IMR-90 (cell line): ENCODE measurements around the gene PTH1R. TPM values are rescaled to one million over a fixed set of nuclear protein-coding genes. Genes with fewer than 3 reads are reported as not detected.

ENCODE experiments used
- ATAC-seq: fragments of 200-7000 bp; cut with Tn5 transposase; 2 replicates; pipeline ENCODE4 v1.9.1; 2020; ENCODE audit warnings: low read depth, mild to moderate bottlenecking, moderate library complexity
- BruUV-seq: library from RNA; stranded (reverse); fragments of 400-500 nt; replicated peaks from 2 replicates; lab custom pipeline; 2021; lab: Mats Ljungman, UMichigan
- CTCF ChIA-PET: fragments of 300-600 bp; formaldehyde crosslinking; extraction: SDS; loops from one replicate; lab custom pipeline; 2021; ENCODE audit warnings: antibody characterized with exemption; lab: Yijun Ruan, JAX
- POLR2A ChIA-PET: fragments of 300-600 bp; sonication (Branson Sonifier 250); formaldehyde crosslinking; loops from one replicate; lab custom pipeline; 2022; ENCODE audit warnings: antibody characterized with exemption; ENCODE audit not compliant: unreplicated experiment; lab: Charles Lee
- DNase-seq: peaks from one replicate; pipeline ENCODE4 v3.0.0; 2013
- H2AFZ ChIP-seq: replicated peaks from 2 replicates; pipeline ENCODE3; 2013; ENCODE audit warnings: low read length, mild to moderate bottlenecking; ENCODE audit not compliant: poor library complexity
- H2AK5ac ChIP-seq: 2 replicates; pipeline ENCODE4 v1.6.1; 2013; ENCODE audit warnings: low read depth, low read length, inconsistent platforms
- H2AK9ac ChIP-seq: replicated peaks from 2 replicates; pipeline ENCODE3; 2013; ENCODE audit warnings: mild to moderate bottlenecking, low read depth, low read length, moderate library complexity; ENCODE audit not compliant: poor library complexity
- H2BK120ac ChIP-seq: 2 replicates; pipeline ENCODE4 v1.6.1; 2013; ENCODE audit warnings: low read depth, low read length, inconsistent platforms
- H2BK15ac ChIP-seq: 3 replicates; pipeline ENCODE4 v1.6.1; 2013; ENCODE audit warnings: low read depth, low read length, inconsistent platforms
- H2BK20ac ChIP-seq: 2 replicates; pipeline ENCODE4 v1.6.1; 2013; ENCODE audit warnings: low read depth, mild to moderate bottlenecking, inconsistent platforms, low read length, moderate library complexity
- H2BK5ac ChIP-seq: 2 replicates; pipeline ENCODE4 v1.6.1; 2013; ENCODE audit warnings: mild to moderate bottlenecking, low read depth, low read length, inconsistent platforms; ENCODE audit not compliant: poor library complexity, severe bottlenecking
- H3K14ac ChIP-seq: replicated peaks from 2 replicates; pipeline ENCODE4 v1.6.1; 2013; ENCODE audit warnings: low read depth, low read length, inconsistent platforms
- H3K18ac ChIP-seq: 2 replicates; pipeline ENCODE4 v1.6.1; 2013; ENCODE audit warnings: low read depth, low read length, control low read depth
- H3K23ac ChIP-seq: 2 replicates; pipeline ENCODE4 v1.6.1; 2013; ENCODE audit warnings: low read depth, low read length, inconsistent platforms
- H3K27ac ChIP-seq: 2 replicates; pipeline ENCODE4 v1.5.1; 2013; ENCODE audit warnings: mild to moderate bottlenecking, control low read depth, low read length; ENCODE audit not compliant: insufficient read depth
- H3K27me3 ChIP-seq: 2 replicates; pipeline ENCODE4 v1.6.1; 2013; ENCODE audit warnings: low read length; ENCODE audit not compliant: control insufficient read depth, insufficient read depth
- H3K36me3 ChIP-seq: 2 replicates; pipeline ENCODE4 v1.6.1; 2013; ENCODE audit warnings: low read length, mixed read lengths; ENCODE audit not compliant: control insufficient read depth, insufficient read depth
- H3K4ac ChIP-seq: 2 replicates; pipeline ENCODE4 v1.6.1; 2013; ENCODE audit warnings: low read depth, low read length, inconsistent platforms
- H3K4me1 ChIP-seq: 2 replicates; pipeline ENCODE4 v1.6.1; 2013; ENCODE audit warnings: low read length, mixed read lengths; ENCODE audit not compliant: control insufficient read depth, insufficient read depth
- H3K4me2 ChIP-seq: 2 replicates; pipeline ENCODE4 v1.6.1; 2013; ENCODE audit warnings: low read depth, mild to moderate bottlenecking, control low read depth, low read length, moderate library complexity
- H3K4me3 ChIP-seq: 2 replicates; pipeline ENCODE4 v1.5.1; 2013; ENCODE audit warnings: low read depth, mild to moderate bottlenecking, control low read depth, low read length, moderate library complexity; ENCODE audit not compliant: insufficient read depth
- H3K56ac ChIP-seq: 2 replicates; pipeline ENCODE4 v1.6.1; 2013; ENCODE audit warnings: low read length, inconsistent platforms; ENCODE audit not compliant: insufficient read depth; ENCODE audit errors: extremely low read depth
- H3K79me1 ChIP-seq, 2 experiments: 2 replicates each; pipeline ENCODE4 v1.6.1; 2013; ENCODE audit warnings: low read length in 2 of 2, inconsistent platforms in 1 of 2, low read depth in 1 of 2
- H3K9ac ChIP-seq: 2 replicates; pipeline ENCODE4 v1.6.1; 2013; ENCODE audit warnings: low read depth, low read length, control low read depth
- H3K9me1 ChIP-seq: 2 replicates; pipeline ENCODE4 v1.6.1; 2013; ENCODE audit warnings: low read length, inconsistent platforms; ENCODE audit not compliant: insufficient read depth
- H3K9me3 ChIP-seq: 2 replicates; pipeline ENCODE4 v1.6.1; 2013; ENCODE audit warnings: low read length; ENCODE audit not compliant: control insufficient read depth, insufficient read depth
- H4K20me1 ChIP-seq: 2 replicates; pipeline ENCODE4 v1.6.1; 2013; ENCODE audit warnings: low read length, inconsistent platforms; ENCODE audit not compliant: insufficient read depth
- H4K5ac ChIP-seq: 2 replicates; pipeline ENCODE4 v1.6.1; 2013; ENCODE audit warnings: mild to moderate bottlenecking, low read depth, low read length, control low read depth
- H4K8ac ChIP-seq, 2 experiments: 2 replicates each; pipeline ENCODE4 v1.6.1; 2013; ENCODE audit warnings: low read depth in 2 of 2, low read length in 2 of 2, control low read depth in 1 of 2, inconsistent platforms in 1 of 2
- H4K91ac ChIP-seq: 2 replicates; pipeline ENCODE4 v1.6.1; 2013; ENCODE audit warnings: low read depth, low read length, inconsistent platforms; ENCODE audit not compliant: insufficient read depth
- CEBPB ChIP-seq: IDR thresholded peaks from 2 replicates; pipeline ENCODE4 v1.6.1; 2012; ENCODE audit warnings: low read depth, low read length, improper control_type of control experiment
- CHD1 ChIP-seq: IDR thresholded peaks from 2 replicates; pipeline ENCODE4 v1.6.1; 2012; ENCODE audit warnings: low read depth, low read length, improper control_type of control experiment
- FOS ChIP-seq: fragments of 150-350 bp; IDR thresholded peaks from 2 replicates; pipeline ENCODE4 v1.6.1; 2016; ENCODE audit warnings: low read depth, low read length
- MAZ ChIP-seq: IDR thresholded peaks from 2 replicates; pipeline ENCODE4 v1.6.1; 2012; ENCODE audit warnings: low read depth, mild to moderate bottlenecking, low read length, improper control_type of control experiment, moderate library complexity, borderline replicate concordance
- MXI1 ChIP-seq: IDR thresholded peaks from 2 replicates; pipeline ENCODE4 v1.6.1; 2012; ENCODE audit warnings: low read depth, mild to moderate bottlenecking, low read length, moderate library complexity, borderline replicate concordance
- POLR2A ChIP-seq: IDR thresholded peaks from 2 replicates; pipeline ENCODE4 v1.6.1; 2012; ENCODE audit warnings: mild to moderate bottlenecking, low read depth, low read length
- RFX5 ChIP-seq: IDR thresholded peaks from 2 replicates; pipeline ENCODE4 v1.8.0; 2012; ENCODE audit warnings: low read depth, mild to moderate bottlenecking, low read length, moderate library complexity
- SMC3 ChIP-seq: fragments of 150-350 bp; IDR thresholded peaks from 2 replicates; pipeline ENCODE4 v1.6.1; 2016; ENCODE audit warnings: low read depth, mild to moderate bottlenecking, antibody characterized with exemption, low read length, moderate library complexity
- WGBS, 2 experiments: methylation state at CpG; one replicate each; pipeline versions ENCODE4 v1.1.5 to v1.1.7; 2013; ENCODE audit warnings: missing lambda C conversion rate in 2 of 2; ENCODE audit not compliant: insufficient read length in 1 of 2; ENCODE audit errors: extremely low coverage in 2 of 2; 5-methylcytosine and 5-hydroxymethylcytosine counted together
- dilution Hi-C: fragments of 300-500 bp; cut with HindIII; formaldehyde crosslinking; loops from one replicate; pipeline ENCODE4 v1.14.3; 2018; ENCODE audit warnings: low sequenced_read_pairs; ENCODE audit not compliant: unreplicated experiment
- in situ Hi-C: fragments of 300-500 bp; cut with MboI; formaldehyde crosslinking; loops from 3 replicates; pipeline ENCODE4 v1.14.3; 2019; ENCODE audit warnings: low sequenced_read_pairs, inconsistent platforms, mixed read lengths
- intact Hi-C: fragments of 100-400 bp; cut with micrococcal nuclease; formaldehyde crosslinking; loops from 2 replicates; pipeline ENCODE4 v1.10.0; 2022
- polyA plus RNA-seq, 3 experiments: library from polyadenylated mRNA; depleted of rRNA; stranded (reverse); fragments of >200 nt; gene quantifications; 2 replicates each; pipeline ENCODE4 v1.2.3, GENCODE V29; 2012; ENCODE audit warnings: low replicate concordance in 1 of 3
- total RNA-seq: library from RNA; depleted of rRNA; stranded (reverse); fragments of >200 nt; gene quantifications from 2 replicates; pipeline ENCODE4 v1.2.3, GENCODE V29; 2012
- TF ChIP-seq, protein P1 (sequence below): fragments of 150-350 bp; IDR thresholded peaks from 2 replicates; pipeline ENCODE4 v1.6.1; 2017; ENCODE audit warnings: mild to moderate bottlenecking, antibody characterized with exemption, low read length, low read depth

Gene PTH1R
- total and polyA plus RNA-seq, 2 of the 4 experiments (the other 2 are of a cell fraction): 0.15 to 0.18 TPM

DNA sequence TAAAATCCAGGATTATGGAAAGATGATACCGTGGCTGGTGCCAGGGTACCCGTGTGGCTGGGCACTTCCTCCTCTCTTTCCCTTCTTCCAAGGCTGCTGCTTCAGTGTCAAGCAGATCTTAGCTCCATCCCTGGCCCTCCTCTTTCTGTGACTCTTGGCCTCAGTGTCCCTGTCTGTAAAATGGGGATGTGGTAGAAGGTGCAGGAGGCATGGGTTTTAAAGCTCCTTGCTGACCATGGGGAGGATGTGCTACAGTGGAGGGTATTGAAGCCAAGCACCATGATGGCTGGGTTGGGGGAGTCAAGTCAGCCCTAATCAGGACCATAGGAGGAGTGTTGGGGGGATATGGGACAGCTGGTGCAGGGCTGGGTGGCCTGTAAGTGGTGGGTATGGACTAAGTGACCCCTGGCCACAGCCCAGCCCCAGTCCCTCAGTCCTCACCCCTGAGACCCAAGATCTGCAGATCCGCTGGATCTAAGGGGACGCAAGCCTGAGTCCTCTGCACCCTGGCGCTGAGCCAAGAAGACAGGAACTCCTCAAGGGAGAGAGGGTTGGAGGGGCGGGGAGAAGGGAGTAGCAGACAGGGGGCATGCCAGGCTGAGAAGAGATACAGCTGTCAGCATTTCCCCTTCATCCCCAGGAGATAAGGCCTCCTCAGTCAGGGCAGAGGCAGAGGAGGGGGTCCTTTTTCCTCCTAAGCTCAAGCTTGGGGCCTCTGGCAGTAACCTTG lies 12.0 kb downstream of the PTH1R start (continued):
- TF ChIP-seq, protein P1, sequence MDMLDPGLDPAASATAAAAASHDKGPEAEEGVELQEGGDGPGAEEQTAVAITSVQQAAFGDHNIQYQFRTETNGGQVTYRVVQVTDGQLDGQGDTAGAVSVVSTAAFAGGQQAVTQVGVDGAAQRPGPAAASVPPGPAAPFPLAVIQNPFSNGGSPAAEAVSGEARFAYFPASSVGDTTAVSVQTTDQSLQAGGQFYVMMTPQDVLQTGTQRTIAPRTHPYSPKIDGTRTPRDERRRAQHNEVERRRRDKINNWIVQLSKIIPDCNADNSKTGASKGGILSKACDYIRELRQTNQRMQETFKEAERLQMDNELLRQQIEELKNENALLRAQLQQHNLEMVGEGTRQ: no peak

DNA sequence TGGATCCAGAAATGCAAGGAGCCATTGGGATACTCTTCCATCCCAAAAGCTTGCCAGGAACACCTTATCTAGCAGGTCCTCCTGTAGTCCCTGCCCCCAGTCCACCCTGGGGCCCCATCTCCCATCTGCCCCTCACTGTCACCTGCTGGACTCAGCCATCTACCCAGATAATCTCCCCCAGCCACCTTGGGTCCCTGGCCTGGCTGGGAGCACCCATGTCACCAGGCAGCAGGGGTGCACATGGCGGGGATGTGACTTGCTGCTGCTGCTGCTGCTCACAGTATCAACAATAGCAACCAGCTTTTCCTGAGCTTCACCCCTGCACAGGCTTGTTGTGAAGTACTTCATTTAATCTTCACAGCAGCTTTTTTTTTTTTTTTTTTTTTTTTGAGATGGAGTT lies 12.6 kb downstream of the PTH1R start:
- WGBS, 2 experiments: 100% methylated on average over 1 of the region's 1 CpG; no CpG with 5 or more reads in 1 of the 2 experiments
- TF ChIP-seq CHD1: no peak
- TF ChIP-seq SMC3: no peak
- TF ChIP-seq FOS: no peak
- TF ChIP-seq MAZ: no peak
- TF ChIP-seq MXI1: no peak
- no peak for TF ChIP-seq CEBPB
- TF ChIP-seq POLR2A: no peak
- TF ChIP-seq RFX5: no peak
- Histone ChIP-seq H4K8ac (no peak overlapping the region), H3K79me1 (no peaks in the 10 kb centered on the region), H3K18ac (no peak overlapping the region), H3K9me1 (0 out of 2 replicates have a peak, but pooled peaks cover 3% of the 10 kb centered on the region), H3K9ac (no peak overlapping the region), H2AK5ac (no peak overlapping the region), H3K36me3 (no peaks in the 10 kb centered on the region), H3K27ac (no peak overlapping the region), H3K23ac (no peak overlapping the region), H3K4me1 (no peaks in the 10 kb centered on the region; the same call in 1 of the 2 replicates), H4K5ac (no peak overlapping the region), H2BK5ac (no peak overlapping the region), H3K27me3 (peaks cover 59% of the 10 kb centered on the region), H3K14ac (no peak overlapping the region), H3K4ac (no peak overlapping the region), H2AFZ (no peak overlapping the region), H3K4me2 (no peak overlapping the region), H3K9me3 (no peaks in the 10 kb centered on the region), H4K20me1 (no peaks in the 10 kb centered on the region; the same call in 1 of the 2 replicates), H4K91ac (no peak overlapping the region), H2BK15ac (no peak overlapping the region), H2BK20ac (no peak overlapping the region), H2BK120ac (no peak overlapping the region), H3K56ac (no peak overlapping the region), H2AK9ac (no peak overlapping the region), H3K4me3 (no peak overlapping the region)
- in situ Hi-C loops: loop anchor here (25.0 kb wide), 1 partner anchor 403 kb away; the partner anchor contains the start of gene RTP3
- dilution Hi-C loops: no loop called here
- ChIA-PET CTCF (no interaction called here), POLR2A (no interaction called here)
- DNase-seq: no peak
- no peak for ATAC-seq
- intact Hi-C loops: no loop called here
- no TSS peak for BruUV-seq
